ENCODE results near the gene TOB1.

GRCh38 chr17:50892101-50892776, 26.1 kb upstream of the TOB1 start:
- TF ChIP-seq CTCF (IDR thresholded peaks at IDR 0.05; ENCODE audit: borderline replicate concordance, extremely low read depth, low read length, poor library complexity, severe bottlenecking) (no peak), EZH2 (IDR thresholded peaks at IDR 0.05; ENCODE audit: borderline replicate concordance, low read depth, low read length, severe bottlenecking) (no peak)
